H54 (cell line): ENCODE results near the gene SYMPK.

Experiments used
- DNase-seq: peaks from one replicate; pipeline ENCODE4 v3.0.0; 2011; ENCODE audit warnings: low spot score, mixed read lengths; ENCODE audit not compliant: insufficient read length
- FAIRE-seq: peaks from 3 replicates; lab custom pipeline; 2011; peaks lifted over from hg19 to GRCh38; lab: Jason Lieb, UNC
- POLR2A ChIP-seq: IDR thresholded peaks from 2 replicates; pipeline ENCODE4 v1.6.1; 2011; ENCODE audit warnings: low read depth, mild to moderate bottlenecking, low read length

SYMPK gene

GRCh38 chr19:45765702-45766295, 97.1 kb downstream of the SYMPK start:
- DNase-seq (no peak), FAIRE-seq (no peak)
- TF ChIP-seq POLR2A = no peak
